Measurements from ENCODE around the gene CACNG4.

GRCh38 chr17:66981983-66982508, 17.5 kb downstream of the CACNG4 start:
- no peak for TF ChIP-seq CTCF (conservative IDR thresholded peaks at IDR 0.05; ENCODE audit: low read length)
- no peak for TF ChIP-seq EZH2phosphoT487 (IDR thresholded peaks at IDR 0.05; ENCODE audit: borderline replicate concordance, low read depth, low read length)
